GM12878 (cell line): ENCODE measurements around the gene CD300A. TPM values are rescaled to one million over a fixed set of nuclear protein-coding genes. Genes with fewer than 3 reads are reported as not detected.

Experiments used
- ATAC-seq: fragments of 200-7000 bp; cut with Tn5 transposase; 3 replicates; pipeline ENCODE4 v1.9.1; 2020; ENCODE audit warnings: mild to moderate bottlenecking, moderate library complexity
- BruUV-seq: library from RNA; stranded (reverse); fragments of 400-500 nt; replicated peaks from 2 replicates; lab custom pipeline; 2021; lab: Mats Ljungman, UMichigan
- CTCF ChIA-PET: fragments of 300-600 bp; sonication (Branson Sonifier 250); formaldehyde crosslinking; extraction: SDS; loops from one replicate; lab custom pipeline; 2021; ENCODE audit warnings: inconsistent platforms; lab: Yijun Ruan, JAX
- POLR2A ChIA-PET: fragments of 350-600 bp; formaldehyde crosslinking; extraction: SDS; loops from one replicate; lab custom pipeline; 2021; ENCODE audit warnings: inconsistent platforms; lab: Charles Lee
- RAD21 ChIA-PET: fragments of 300-600 bp; sonication (Branson Sonifier 250); formaldehyde crosslinking; loops from one replicate; lab custom pipeline; 2023; ENCODE audit warnings: antibody characterized with exemption; ENCODE audit not compliant: unreplicated experiment; lab: Charles Lee
- SMC1A ChIA-PET: fragments of 300-600 bp; sonication (Branson Sonifier 250); formaldehyde crosslinking; loops from one replicate; lab custom pipeline; 2023; ENCODE audit not compliant: unreplicated experiment, uncharacterized antibody; lab: Charles Lee
- DNase-seq: peaks from one replicate; pipeline ENCODE4 v3.0.0-alpha.2; 2011; ENCODE audit warnings: low read depth, low spot score
- FAIRE-seq: peaks from 3 replicates; lab custom pipeline; 2011; peaks lifted over from hg19 to GRCh38; lab: Jason Lieb, UNC
- H2AFZ ChIP-seq: 2 replicates; pipeline ENCODE4 v1.6.0; 2011; ENCODE audit warnings: low read depth, low read length, control low read depth; ENCODE audit not compliant: control insufficient read depth
- H3K27ac ChIP-seq: 2 replicates; pipeline ENCODE4 v1.5.1; 2011; ENCODE audit warnings: control low read depth; ENCODE audit not compliant: control insufficient read depth, insufficient read depth
- H3K27me3 ChIP-seq, 2 experiments: replicated peaks in 1 of 2; 2 replicates each; pipeline versions ENCODE4 v1.6.0 to v1.6.1; 2011; ENCODE audit warnings: low read length in 1 of 2; ENCODE audit not compliant: control insufficient read depth in 2 of 2, insufficient read depth in 2 of 2
- H3K36me3 ChIP-seq, 2 experiments: 2 replicates each; pipeline ENCODE4 v1.5.1; 2011; ENCODE audit warnings: low read length in 1 of 2; ENCODE audit not compliant: control insufficient read depth in 2 of 2, insufficient read depth in 2 of 2
- H3K4me1 ChIP-seq: 2 replicates; pipeline ENCODE4 v1.6.1; 2011; ENCODE audit warnings: mild to moderate bottlenecking, low read length, moderate library complexity, mixed read lengths; ENCODE audit not compliant: control insufficient read depth, insufficient read depth
- H3K4me2 ChIP-seq: 2 replicates; pipeline ENCODE4 v1.6.0; 2011; ENCODE audit warnings: control low read depth; ENCODE audit not compliant: control insufficient read depth, insufficient read depth
- H3K4me3 ChIP-seq: fragments of 200-600 bp; sonication (generic); 2 replicates; pipeline ENCODE4 v1.5.1; 2016
- H3K79me2 ChIP-seq: 2 replicates; pipeline ENCODE4 v1.6.0; 2011; ENCODE audit warnings: low read length; ENCODE audit not compliant: control insufficient read depth, insufficient read depth
- H3K9ac ChIP-seq: 2 replicates; pipeline ENCODE4 v1.8.0; 2011; ENCODE audit warnings: low read length, control low read depth, mixed read lengths; ENCODE audit not compliant: control insufficient read depth, insufficient read depth
- H3K9me3 ChIP-seq: replicated peaks from 3 replicates; pipeline ENCODE4 v1.5.1; 2011; ENCODE audit warnings: mild to moderate bottlenecking, low read length; ENCODE audit not compliant: control insufficient read depth, insufficient read depth
- H4K20me1 ChIP-seq: 2 replicates; pipeline ENCODE4 v1.6.0; 2011; ENCODE audit not compliant: control insufficient read depth, insufficient read depth
- EZH2 ChIP-seq: IDR thresholded peaks from 2 replicates; pipeline ENCODE4 v1.6.1; 2012; ENCODE audit warnings: low read depth, mild to moderate bottlenecking, control low read depth, inconsistent platforms, low read length, borderline replicate concordance; ENCODE audit not compliant: control insufficient read depth
- IKZF1 ChIP-seq: fragments of 450-650 bp; conservative IDR thresholded peaks from 2 replicates; pipeline ENCODE4 v1.6.1; 2017; ENCODE audit warnings: antibody characterized with exemption, mild to moderate bottlenecking
- RFX5 ChIP-seq: IDR thresholded peaks from 2 replicates; pipeline ENCODE4 v1.6.1; 2011; ENCODE audit warnings: low read depth, low read length, improper control_type of control experiment
- SPI1 ChIP-seq: IDR thresholded peaks from 2 replicates; pipeline ENCODE4 v1.6.1; 2011; ENCODE audit warnings: low read depth, mild to moderate bottlenecking, low read length, moderate library complexity, borderline replicate concordance; ENCODE audit not compliant: insufficient read depth
- YY1 ChIP-seq: IDR thresholded peaks from 2 replicates; pipeline ENCODE4 v1.6.1; 2011; ENCODE audit warnings: low read depth, mild to moderate bottlenecking, low read length
- ZNF687 ChIP-seq: fragments of 450-650 bp; IDR thresholded peaks from 2 replicates; pipeline ENCODE4 v1.6.1; 2017; ENCODE audit warnings: mild to moderate bottlenecking, moderate library complexity
- WGBS: methylation state at CpG from one replicate; pipeline ENCODE4 v1.1.6; 2016; ENCODE audit warnings: low lambda C conversion rate; ENCODE audit not compliant: insufficient replicate concordance, insufficient coverage; ENCODE audit errors: missing lambda C conversion rate; 5-methylcytosine and 5-hydroxymethylcytosine counted together
- in situ Hi-C: fragments of 300-500 bp; cut with MboI; formaldehyde crosslinking; loops from 9 replicates; pipeline ENCODE4 v1.14.3; 2018; ENCODE audit warnings: mixed read lengths
- intact Hi-C: fragments of 100-400 bp; cut with micrococcal nuclease; formaldehyde crosslinking; loops from one replicate; pipeline ENCODE4 v1.14.2; 2022; ENCODE audit not compliant: unreplicated experiment
- polyA plus RNA-seq, 11 experiments: library from polyadenylated mRNA; depleted of rRNA in 4 of 11; unstranded in 6 of 11; stranded (reverse) in 5 of 11; fragments of >200 nt; fragmentation: Nextera tagmentation in 4 of 11; fragmentation: Illumina TruSeq in 1 of 11; extraction: Ambion mirVana in 4 of 11; extraction: Trizol in 1 of 11; gene quantifications; 1 replicate in 1 of 11; 2 replicates in 10 of 11; pipeline versions ENCODE4 v1.2.1 to v1.2.3, GENCODE V29; 2011 to 2016; ENCODE audit warnings: inconsistent platforms in 2 of 11, missing spikeins in 2 of 11, low read depth in 1 of 11
- total RNA-seq, 4 experiments: library from RNA; depleted of rRNA in 3 of 4; stranded (reverse); fragments of >200 nt in 3 of 4; fragmentation: Illumina TruSeq in 1 of 4; extraction: Trizol in 1 of 4; gene quantifications; 2 replicates each; pipeline versions ENCODE4 v1.2.1 to v1.2.3, GENCODE V29; 2013 to 2021
- TF ChIP-seq, protein P1 (sequence below): fragments of 450-650 bp; conservative IDR thresholded peaks from 2 replicates; pipeline ENCODE4 v1.6.1; 2017; ENCODE audit warnings: mild to moderate bottlenecking, moderate library complexity

The CD300A gene
- total and polyA plus RNA-seq, 10 of the 15 experiments (the other 5 are each of a cell fraction or from before 2014, with no cell fraction given), result 10.6 to 128 (median 36.1) TPM

DNA sequence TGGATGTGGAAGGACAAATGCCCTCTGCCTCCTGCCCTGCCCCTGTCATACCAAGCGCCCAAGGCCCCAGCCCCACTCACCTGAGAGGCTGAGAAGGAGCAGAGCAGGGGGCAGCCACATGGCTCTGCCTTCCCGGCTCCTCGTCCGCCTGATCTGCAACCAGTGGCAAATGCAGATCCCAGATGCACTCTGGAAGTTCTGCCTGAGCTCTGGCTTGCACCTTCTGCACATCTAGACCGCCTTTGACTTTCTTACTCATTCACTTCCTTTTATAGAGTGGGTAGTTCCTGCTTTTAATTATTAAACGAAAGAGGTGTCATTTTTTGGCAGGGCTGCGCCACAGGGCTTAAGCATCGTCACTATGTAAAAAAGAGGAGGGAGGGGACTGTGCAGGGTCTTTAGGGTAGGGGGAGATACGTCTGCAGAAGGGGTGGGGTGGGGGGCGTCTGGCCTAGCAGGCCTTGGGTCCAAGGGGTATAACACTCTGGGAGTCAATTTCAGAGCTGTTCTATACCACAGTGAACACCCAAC, 64.9 kb downstream of the CD300A start, which contains the start of gene CD300LB:
Gene CD300LB (minus strand): TSS at position 245 of the 531 bp plus-strand sequence. CDS start 125 bp downstream, at position 120.
- in situ Hi-C loops (no loop called here), intact Hi-C loops (loop anchor here (5.0 kb wide), 1 partner anchor 229 kb away; no protein-coding TSS in a partner anchor)
- no peak within 1 kb of the TSS for H3K27ac ChIP-seq
- no peak within 1 kb of the TSS for H3K9ac ChIP-seq
- no peak within 1 kb of the TSS; the same call in 1 of the 2 replicates for H2AFZ ChIP-seq
- no peaks in the 10 kb centered on the region for H4K20me1 ChIP-seq
- H3K4me2 ChIP-seq, result no peak within 1 kb of the TSS
- H3K4me1 ChIP-seq, result peaks cover 7% of the 10 kb centered on the region
- ChIA-PET POLR2A (interaction anchor here (1.0 to 1.3 kb wide), 4 partner anchors 9 to 62 kb away, joined by 3 to 5 read pairs (median 4); no protein-coding TSS in a partner anchor), RAD21 (interaction anchor here (0.6 to 3.7 kb wide), 17 partner anchors 18 to 355 kb away, joined by 3 to 45 read pairs (median 5); partner anchors contain the start of gene GPR142), SMC1A (interaction anchor here (1.3 to 7.5 kb wide), 11 partner anchors 9 to 163 kb away, joined by 3 to 45 read pairs (median 14); partner anchors contain the start of gene GPR142), CTCF (interaction anchor here (0.7 to 5.8 kb wide), 24 partner anchors 11 to 328 kb away, joined by 3 to 68 read pairs (median 7); partner anchors contain the start of genes GPR142 and RPL38)
- peaks cover 0 to 1% of the 10 kb centered on the region in 2 experiments; a peak in 1 of 4 replicates for H3K27me3 ChIP-seq
- ATAC-seq (peak; percentile 55), DNase-seq (no peak), FAIRE-seq (no peak)
- BruUV-seq, result no TSS peak
- H3K79me2 ChIP-seq, result no peaks in the 10 kb centered on the region
- WGBS, result 30% methylated on average over 10 of the region's 10 CpGs
- no peak within 1 kb of the TSS for H3K4me3 ChIP-seq
- H3K36me3 ChIP-seq, result no peaks in the 10 kb centered on the region
- H3K9me3 ChIP-seq, result no peaks in the 10 kb centered on the region; the same call in 2 of the 3 replicates
- peak; percentile 60 for TF ChIP-seq IKZF1
- TF ChIP-seq EZH2, result no peak

- POLR2A ChIA-PET, result interaction anchor here (0.6 to 1.2 kb wide), 7 partner anchors 10 to 330 kb away, joined by 3 to 5 read pairs (median 4); no protein-coding TSS in a partner anchor
- TF ChIP-seq, protein P1, sequence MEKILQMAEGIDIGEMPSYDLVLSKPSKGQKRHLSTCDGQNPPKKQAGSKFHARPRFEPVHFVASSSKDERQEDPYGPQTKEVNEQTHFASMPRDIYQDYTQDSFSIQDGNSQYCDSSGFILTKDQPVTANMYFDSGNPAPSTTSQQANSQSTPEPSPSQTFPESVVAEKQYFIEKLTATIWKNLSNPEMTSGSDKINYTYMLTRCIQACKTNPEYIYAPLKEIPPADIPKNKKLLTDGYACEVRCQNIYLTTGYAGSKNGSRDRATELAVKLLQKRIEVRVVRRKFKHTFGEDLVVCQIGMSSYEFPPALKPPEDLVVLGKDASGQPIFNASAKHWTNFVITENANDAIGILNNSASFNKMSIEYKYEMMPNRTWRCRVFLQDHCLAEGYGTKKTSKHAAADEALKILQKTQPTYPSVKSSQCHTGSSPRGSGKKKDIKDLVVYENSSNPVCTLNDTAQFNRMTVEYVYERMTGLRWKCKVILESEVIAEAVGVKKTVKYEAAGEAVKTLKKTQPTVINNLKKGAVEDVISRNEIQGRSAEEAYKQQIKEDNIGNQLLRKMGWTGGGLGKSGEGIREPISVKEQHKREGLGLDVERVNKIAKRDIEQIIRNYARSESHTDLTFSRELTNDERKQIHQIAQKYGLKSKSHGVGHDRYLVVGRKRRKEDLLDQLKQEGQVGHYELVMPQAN, result no peak
- TF ChIP-seq ZNF687 (no peak), SPI1 (no peak), YY1 (peak; percentile 94), RFX5 (no peak)
Observed at GRCh38 chr17:74532115-74532514, 65.7 kb downstream of the CD300A start.

More at GRCh38 chr17:74532115-74532514, 65.7 kb downstream of the CD300A start:
- Histone ChIP-seq H3K9me3 (no peaks in the 10 kb centered on the region), H3K79me2 (no peaks in the 10 kb centered on the region), H3K27me3 (peaks cover 0 to 1% of the 10 kb centered on the region in 2 experiments; a peak in 1 of 4 replicates), H3K9ac (no peak overlapping the region), H2AFZ (no peak overlapping the region; the same call in 1 of the 2 replicates), H3K4me2 (no peak overlapping the region), H3K36me3 (no peaks in the 10 kb centered on the region), H3K4me1 (peaks cover 7% of the 10 kb centered on the region), H3K27ac (no peak overlapping the region), H4K20me1 (no peaks in the 10 kb centered on the region), H3K4me3 (no peak overlapping the region)
- SMC1A ChIA-PET, result interaction anchor here (0.7 to 7.5 kb wide), 13 partner anchors 10 to 1102 kb away, joined by 3 to 45 read pairs (median 7); partner anchors contain the start of gene GPR142
- 18% methylated on average over 10 of the region's 10 CpGs for WGBS
- FAIRE-seq (peak; percentile 27), ATAC-seq (peak; percentile 61), DNase-seq (no peak)
- intact Hi-C loops, result loop anchor here (2.0 to 5.0 kb wide), 3 partner anchors 75 to 230 kb away; no protein-coding TSS in a partner anchor
- RAD21 ChIA-PET, result interaction anchor here (0.6 to 3.7 kb wide), 18 partner anchors 20 to 248 kb away, joined by 3 to 45 read pairs (median 5); partner anchors contain the start of gene GPR142
- BruUV-seq, result no TSS peak
- CTCF ChIA-PET, result interaction anchor here (0.6 to 5.8 kb wide), 32 partner anchors 11 to 329 kb away, joined by 3 to 68 read pairs (median 5); partner anchors contain the start of genes CD300C, GPR142 and RPL38
- in situ Hi-C loops, result no loop called here
